Measurements from ENCODE around the gene PLCL2.
"Not testable (repeated sequence)": the region's sequence is repeated elsewhere in the genome, so short reads cannot be mapped to it uniquely, and the experiment has no call there.

The PLCL2 gene

GRCh38 chr3:16980526-16980925 is 95.8 kb downstream of the PLCL2 start:
- H3K4me3 ChIP-seq (ENCODE audit: low read depth in 1 of 2, low read length in 2 of 2); H3K4me1 ChIP-seq (ENCODE audit: control insufficient read depth in 1 of 2, insufficient read depth in 2 of 2, low read length in 2 of 2); H3K36me3 ChIP-seq (ENCODE audit: control insufficient read depth in 1 of 2, insufficient read depth in 2 of 2, low read length in 2 of 2); H3K9ac ChIP-seq (ENCODE audit: low read depth in 1 of 2, low read length in 2 of 2); H3K9me3 ChIP-seq (ENCODE audit: control insufficient read depth in 1 of 2, low read length in 2 of 2); H3K27me3 ChIP-seq (ENCODE audit: control insufficient read depth in 1 of 2, insufficient read depth in 2 of 2, low read length in 2 of 2); H3K27ac ChIP-seq (ENCODE audit: low read depth, low read length): not testable (repeated sequence)

GRCh38 chr3:16982460-16982859 is 97.7 kb downstream of the PLCL2 start:
- Histone ChIP-seq H3K27me3 (ENCODE audit: control insufficient read depth in 1 of 2, insufficient read depth in 2 of 2, low read length in 2 of 2) (no peaks in the 10 kb centered on the region), H3K36me3 (ENCODE audit: control insufficient read depth in 1 of 2, insufficient read depth in 2 of 2, low read length in 2 of 2) (no peaks in the 10 kb centered on the region), H3K9me3 (ENCODE audit: control insufficient read depth in 1 of 2, low read length in 2 of 2) (peaks cover 0 to 4% of the 10 kb centered on the region in 2 donors), H3K4me1 (ENCODE audit: control insufficient read depth in 1 of 2, insufficient read depth in 2 of 2, low read length in 2 of 2) (no peaks in the 10 kb centered on the region), H3K27ac (ENCODE audit: low read depth, low read length) (no peak overlapping the region), H3K4me3 (ENCODE audit: low read depth in 1 of 2, low read length in 2 of 2) (no peak overlapping the region), H3K9ac (ENCODE audit: low read depth in 1 of 2, low read length in 2 of 2) (no peak overlapping the region)

GRCh38 chr3:16985608-16986007 is 100.9 kb downstream of the PLCL2 start:
- Histone ChIP-seq H3K9ac (ENCODE audit: low read depth in 1 of 2, low read length in 2 of 2) (no peak overlapping the region), H3K27ac (ENCODE audit: low read depth, low read length) (no peak overlapping the region)

GRCh38 chr3:16987141-16987540 is 102.4 kb downstream of the PLCL2 start:
- H3K4me1 ChIP-seq (ENCODE audit: control insufficient read depth in 1 of 2, insufficient read depth in 2 of 2, low read length in 2 of 2): no peaks in the 10 kb centered on the region
- no peak overlapping the region for H3K27ac ChIP-seq (ENCODE audit: low read depth, low read length)
- H3K4me3 ChIP-seq (ENCODE audit: low read depth in 1 of 2, low read length in 2 of 2): no peak overlapping the region
- H3K9me3 ChIP-seq (ENCODE audit: control insufficient read depth in 1 of 2, low read length in 2 of 2): no peaks in the 10 kb centered on the region
- no peaks in the 10 kb centered on the region for H3K36me3 ChIP-seq (ENCODE audit: control insufficient read depth in 1 of 2, insufficient read depth in 2 of 2, low read length in 2 of 2)
- H3K9ac ChIP-seq (ENCODE audit: low read depth in 1 of 2, low read length in 2 of 2): no peak overlapping the region
- no peaks in the 10 kb centered on the region for H3K27me3 ChIP-seq (ENCODE audit: control insufficient read depth in 1 of 2, insufficient read depth in 2 of 2, low read length in 2 of 2)

More at GRCh38 chr3:16985608-16986007, 100.9 kb downstream of the PLCL2 start:
- Histone ChIP-seq H3K4me3 (ENCODE audit: low read depth in 1 of 2, low read length in 2 of 2) (no peak overlapping the region), H3K27me3 (ENCODE audit: control insufficient read depth in 1 of 2, insufficient read depth in 2 of 2, low read length in 2 of 2) (no peaks in the 10 kb centered on the region), H3K9me3 (ENCODE audit: control insufficient read depth in 1 of 2, low read length in 2 of 2) (no peaks in the 10 kb centered on the region), H3K36me3 (ENCODE audit: control insufficient read depth in 1 of 2, insufficient read depth in 2 of 2, low read length in 2 of 2) (no peaks in the 10 kb centered on the region), H3K4me1 (ENCODE audit: control insufficient read depth in 1 of 2, insufficient read depth in 2 of 2, low read length in 2 of 2) (no peaks in the 10 kb centered on the region)

GRCh38 chr3:16990163-16990562 is 105.4 kb downstream of the PLCL2 start:
- no peaks in the 10 kb centered on the region for H3K36me3 ChIP-seq (ENCODE audit: control insufficient read depth in 1 of 2, insufficient read depth in 2 of 2, low read length in 2 of 2)
- no peaks in the 10 kb centered on the region for H3K9me3 ChIP-seq (ENCODE audit: control insufficient read depth in 1 of 2, low read length in 2 of 2)
- no peak overlapping the region for H3K9ac ChIP-seq (ENCODE audit: low read depth in 1 of 2, low read length in 2 of 2)
- no peaks in the 10 kb centered on the region for H3K27me3 ChIP-seq (ENCODE audit: control insufficient read depth in 1 of 2, insufficient read depth in 2 of 2, low read length in 2 of 2)
- H3K27ac ChIP-seq (ENCODE audit: low read depth, low read length): no peak overlapping the region
- no peaks in the 10 kb centered on the region for H3K4me1 ChIP-seq (ENCODE audit: control insufficient read depth in 1 of 2, insufficient read depth in 2 of 2, low read length in 2 of 2)
- no peak overlapping the region for H3K4me3 ChIP-seq (ENCODE audit: low read depth in 1 of 2, low read length in 2 of 2)

GRCh38 chr3:16992198-16992597 is 107.4 kb downstream of the PLCL2 start:
- Histone ChIP-seq H3K27ac (ENCODE audit: low read depth, low read length) (no peak overlapping the region), H3K36me3 (ENCODE audit: control insufficient read depth in 1 of 2, insufficient read depth in 2 of 2, low read length in 2 of 2) (no peaks in the 10 kb centered on the region), H3K27me3 (ENCODE audit: control insufficient read depth in 1 of 2, insufficient read depth in 2 of 2, low read length in 2 of 2) (no peaks in the 10 kb centered on the region), H3K4me3 (ENCODE audit: low read depth in 1 of 2, low read length in 2 of 2) (no peak overlapping the region), H3K9me3 (ENCODE audit: control insufficient read depth in 1 of 2, low read length in 2 of 2) (no peaks in the 10 kb centered on the region), H3K9ac (ENCODE audit: low read depth in 1 of 2, low read length in 2 of 2) (no peak overlapping the region), H3K4me1 (ENCODE audit: control insufficient read depth in 1 of 2, insufficient read depth in 2 of 2, low read length in 2 of 2) (peaks cover 3 to 6% of the 10 kb centered on the region in 2 donors)

GRCh38 chr3:16993227-16993626 is 108.5 kb downstream of the PLCL2 start:
- no peak overlapping the region for H3K27ac ChIP-seq (ENCODE audit: low read depth, low read length)
- no peaks in the 10 kb centered on the region for H3K36me3 ChIP-seq (ENCODE audit: control insufficient read depth in 1 of 2, insufficient read depth in 2 of 2, low read length in 2 of 2)
- no peak overlapping the region for H3K9ac ChIP-seq (ENCODE audit: low read depth in 1 of 2, low read length in 2 of 2)
- no peaks in the 10 kb centered on the region for H3K27me3 ChIP-seq (ENCODE audit: control insufficient read depth in 1 of 2, insufficient read depth in 2 of 2, low read length in 2 of 2)
- no peak overlapping the region for H3K4me3 ChIP-seq (ENCODE audit: low read depth in 1 of 2, low read length in 2 of 2)
- no peaks in the 10 kb centered on the region for H3K9me3 ChIP-seq (ENCODE audit: control insufficient read depth in 1 of 2, low read length in 2 of 2)
- peaks cover 3 to 6% of the 10 kb centered on the region in 2 donors for H3K4me1 ChIP-seq (ENCODE audit: control insufficient read depth in 1 of 2, insufficient read depth in 2 of 2, low read length in 2 of 2)

GRCh38 chr3:16994854-16995525 is 110.2 kb downstream of the PLCL2 start:
- H3K4me3 ChIP-seq (ENCODE audit: low read depth in 1 of 2, low read length in 2 of 2): no peak overlapping the region
- no peaks in the 10 kb centered on the region for H3K36me3 ChIP-seq (ENCODE audit: control insufficient read depth in 1 of 2, insufficient read depth in 2 of 2, low read length in 2 of 2)
- H3K27ac ChIP-seq (ENCODE audit: low read depth, low read length): no peak overlapping the region
- H3K27me3 ChIP-seq (ENCODE audit: control insufficient read depth in 1 of 2, insufficient read depth in 2 of 2, low read length in 2 of 2): no peaks in the 10 kb centered on the region
- peaks cover 3 to 6% of the 10 kb centered on the region in 2 donors for H3K4me1 ChIP-seq (ENCODE audit: control insufficient read depth in 1 of 2, insufficient read depth in 2 of 2, low read length in 2 of 2)
- H3K9me3 ChIP-seq (ENCODE audit: control insufficient read depth in 1 of 2, low read length in 2 of 2): no peaks in the 10 kb centered on the region
- H3K9ac ChIP-seq (ENCODE audit: low read depth in 1 of 2, low read length in 2 of 2): no peak overlapping the region

GRCh38 chr3:16995601-16996000 is 110.8 kb downstream of the PLCL2 start:
- Histone ChIP-seq H3K4me3 (ENCODE audit: low read depth in 1 of 2, low read length in 2 of 2) (no peak overlapping the region), H3K27me3 (ENCODE audit: control insufficient read depth in 1 of 2, insufficient read depth in 2 of 2, low read length in 2 of 2) (no peaks in the 10 kb centered on the region), H3K9ac (ENCODE audit: low read depth in 1 of 2, low read length in 2 of 2) (no peak overlapping the region), H3K4me1 (ENCODE audit: control insufficient read depth in 1 of 2, insufficient read depth in 2 of 2, low read length in 2 of 2) (peaks cover 3 to 6% of the 10 kb centered on the region in 2 donors), H3K36me3 (ENCODE audit: control insufficient read depth in 1 of 2, insufficient read depth in 2 of 2, low read length in 2 of 2) (no peaks in the 10 kb centered on the region), H3K27ac (ENCODE audit: low read depth, low read length) (no peak overlapping the region), H3K9me3 (ENCODE audit: control insufficient read depth in 1 of 2, low read length in 2 of 2) (no peaks in the 10 kb centered on the region)

GRCh38 chr3:16998236-16998923 is 113.6 kb downstream of the PLCL2 start:
- no peak overlapping the region for H3K9ac ChIP-seq (ENCODE audit: low read depth in 1 of 2, low read length in 2 of 2)
- H3K27ac ChIP-seq (ENCODE audit: low read depth, low read length): no peak overlapping the region
- peaks cover 3 to 6% of the 10 kb centered on the region in 2 donors for H3K4me1 ChIP-seq (ENCODE audit: control insufficient read depth in 1 of 2, insufficient read depth in 2 of 2, low read length in 2 of 2)
- H3K9me3 ChIP-seq (ENCODE audit: control insufficient read depth in 1 of 2, low read length in 2 of 2): no peaks in the 10 kb centered on the region
- no peak overlapping the region for H3K4me3 ChIP-seq (ENCODE audit: low read depth in 1 of 2, low read length in 2 of 2)
- H3K36me3 ChIP-seq (ENCODE audit: control insufficient read depth in 1 of 2, insufficient read depth in 2 of 2, low read length in 2 of 2): no peaks in the 10 kb centered on the region
- H3K27me3 ChIP-seq (ENCODE audit: control insufficient read depth in 1 of 2, insufficient read depth in 2 of 2, low read length in 2 of 2): no peaks in the 10 kb centered on the region
